Choroid plexus epithelial cell (primary cell): ENCODE data around the gene GP1BB.
"Not testable (repeated sequence)": the region's sequence is repeated elsewhere in the genome, so short reads cannot be mapped to it uniquely, and the experiment has no call there.

ENCODE experiments used
- DNase-seq: peaks from one replicate; pipeline ENCODE4 v3.0.0-alpha.2; 2010; ENCODE audit warnings: low read depth
- H3K4me3 ChIP-seq: 2 replicates; pipeline ENCODE4 v1.5.1; 2011; ENCODE audit warnings: low read depth, mild to moderate bottlenecking, control low read depth, low read length, moderate library complexity
- CTCF ChIP-seq: conservative IDR thresholded peaks from 2 replicates; pipeline ENCODE4 v1.5.1; 2011; ENCODE audit warnings: low read depth, mild to moderate bottlenecking, control low read depth, inconsistent platforms, low read length, moderate library complexity

Gene GP1BB

GRCh38 chr22:19694696-19695095, 28.6 kb upstream of the GP1BB start:
- TF ChIP-seq CTCF = no peak
- H3K4me3 ChIP-seq = no peak overlapping the region
- DNase-seq = no peak

- no peak for TF ChIP-seq CTCF
- no peak overlapping the region for H3K4me3 ChIP-seq
- no peak for DNase-seq
Measured at GRCh38 chr22:19696504-19697276, 26.6 kb upstream of the GP1BB start.

- DNase-seq, H3K4me3 ChIP-seq: not testable (repeated sequence)
Measured at GRCh38 chr22:19697871-19698270, 25.5 kb upstream of the GP1BB start.

GRCh38 chr22:19700790-19701419, 22.4 kb upstream of the GP1BB start:
- H3K4me3 ChIP-seq = no peak overlapping the region

GRCh38 chr22:19701420-19702145, 21.8 kb upstream of the GP1BB start:
- DNase-seq = no peak
- H3K4me3 ChIP-seq = no peak overlapping the region
- no peak for TF ChIP-seq CTCF

More at GRCh38 chr22:19700790-19701419, 22.4 kb upstream of the GP1BB start:
- TF ChIP-seq CTCF = no peak
- no peak for DNase-seq

- TF ChIP-seq CTCF = no peak
- no peak for DNase-seq
- no peak overlapping the region for H3K4me3 ChIP-seq
Measured at GRCh38 chr22:19703869-19704268, 19.5 kb upstream of the GP1BB start.

- H3K4me3 ChIP-seq = no peak overlapping the region
- TF ChIP-seq CTCF = no peak
- no peak for DNase-seq
Measured at GRCh38 chr22:19704355-19705015, 18.9 kb upstream of the GP1BB start.
